Measurements from ENCODE around the gene RSAD1.

RSAD1 gene

DNA sequence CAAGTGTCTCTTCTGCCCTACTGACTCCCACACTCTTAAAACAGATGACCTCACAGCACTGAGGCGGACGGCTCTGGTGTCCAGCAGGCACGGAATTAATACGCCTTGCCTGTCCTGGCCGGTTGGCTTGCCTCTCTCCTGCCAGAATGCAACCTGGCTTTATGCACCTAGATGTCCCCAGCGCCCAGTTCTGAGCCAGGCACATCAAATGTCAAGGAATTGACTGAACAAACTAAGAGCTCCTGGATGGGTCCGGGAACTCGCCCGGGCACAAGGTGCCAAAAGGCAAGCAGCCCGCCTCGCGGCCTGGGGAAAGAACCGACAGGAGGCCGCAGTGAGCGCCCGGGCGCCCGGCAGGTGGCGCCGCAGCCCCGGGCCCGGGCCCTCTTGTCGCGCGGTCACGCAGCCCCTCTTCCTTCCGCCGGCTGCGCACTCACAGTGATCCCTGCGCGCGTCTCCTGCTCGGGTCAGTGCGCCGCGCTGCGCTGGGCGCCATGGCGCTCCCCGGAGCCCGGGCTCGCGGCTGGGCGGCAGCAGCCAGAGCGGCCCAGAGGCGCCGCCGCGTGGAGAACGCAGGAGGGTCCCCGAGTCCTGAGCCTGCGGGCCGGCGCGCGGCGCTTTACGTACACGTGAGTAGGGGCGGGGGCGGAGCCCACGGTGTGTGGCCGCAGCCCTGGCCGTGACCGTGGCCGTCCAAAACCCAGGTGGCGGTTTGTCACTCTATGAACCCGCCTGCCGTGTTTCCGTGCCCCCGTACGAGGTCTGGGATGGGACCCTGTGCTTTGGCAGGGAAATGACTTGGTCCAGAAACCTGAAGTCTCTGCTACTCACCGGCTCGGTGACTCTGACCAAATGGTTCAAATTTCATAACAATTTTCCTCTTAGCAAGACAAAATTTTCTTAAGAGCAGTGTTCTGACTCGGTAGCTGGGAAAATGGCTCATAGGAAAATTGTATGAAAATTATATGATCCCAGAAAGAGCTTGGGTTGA is at the start of gene RSAD1:
RSAD1 (plus strand) TSS at position 470 of the 991 bp plus-strand sequence; CDS start at position 495, 25 bp downstream.
- TF ChIP-seq, protein P1, sequence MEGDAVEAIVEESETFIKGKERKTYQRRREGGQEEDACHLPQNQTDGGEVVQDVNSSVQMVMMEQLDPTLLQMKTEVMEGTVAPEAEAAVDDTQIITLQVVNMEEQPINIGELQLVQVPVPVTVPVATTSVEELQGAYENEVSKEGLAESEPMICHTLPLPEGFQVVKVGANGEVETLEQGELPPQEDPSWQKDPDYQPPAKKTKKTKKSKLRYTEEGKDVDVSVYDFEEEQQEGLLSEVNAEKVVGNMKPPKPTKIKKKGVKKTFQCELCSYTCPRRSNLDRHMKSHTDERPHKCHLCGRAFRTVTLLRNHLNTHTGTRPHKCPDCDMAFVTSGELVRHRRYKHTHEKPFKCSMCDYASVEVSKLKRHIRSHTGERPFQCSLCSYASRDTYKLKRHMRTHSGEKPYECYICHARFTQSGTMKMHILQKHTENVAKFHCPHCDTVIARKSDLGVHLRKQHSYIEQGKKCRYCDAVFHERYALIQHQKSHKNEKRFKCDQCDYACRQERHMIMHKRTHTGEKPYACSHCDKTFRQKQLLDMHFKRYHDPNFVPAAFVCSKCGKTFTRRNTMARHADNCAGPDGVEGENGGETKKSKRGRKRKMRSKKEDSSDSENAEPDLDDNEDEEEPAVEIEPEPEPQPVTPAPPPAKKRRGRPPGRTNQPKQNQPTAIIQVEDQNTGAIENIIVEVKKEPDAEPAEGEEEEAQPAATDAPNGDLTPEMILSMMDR (IDR thresholded peaks at IDR 0.05; ENCODE audit: insufficient read depth, low read depth, low read length, missing control alignments), result peak; percentile 82
- H3K4me3 ChIP-seq (ENCODE audit: low read depth, low read length), result peak within 1 kb of the TSS; percentile 99
- DNase-seq (ENCODE audit: low read depth), result peak; percentile 97

DNA sequence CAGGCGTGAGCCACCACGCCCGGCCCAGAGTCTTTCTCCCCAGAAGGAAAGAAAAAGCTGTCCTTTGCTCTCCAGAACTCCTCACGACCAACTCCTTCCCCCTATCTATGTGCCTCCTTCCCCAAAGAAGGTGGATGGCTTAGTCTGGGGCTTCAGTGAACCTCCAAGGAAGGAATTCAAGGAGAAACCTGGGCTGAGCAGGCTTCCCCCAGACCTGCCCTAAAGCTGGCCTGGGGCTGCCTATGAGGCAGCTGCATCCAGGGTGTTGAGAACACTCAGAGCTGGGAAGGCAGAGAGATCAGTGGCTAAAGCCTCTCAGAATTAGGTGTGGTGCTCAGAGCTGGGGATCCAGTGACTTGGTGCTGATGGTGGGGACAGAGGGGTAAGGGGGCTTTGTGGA is 48.9 kb upstream of the RSAD1 start:
- no peak for DNase-seq (ENCODE audit: low read depth)
- TF ChIP-seq, protein P1 (IDR thresholded peaks at IDR 0.05; ENCODE audit: insufficient read depth, low read depth, low read length, missing control alignments), result no peak
- H3K4me3 ChIP-seq (ENCODE audit: low read depth, low read length), result no peak overlapping the region

DNA sequence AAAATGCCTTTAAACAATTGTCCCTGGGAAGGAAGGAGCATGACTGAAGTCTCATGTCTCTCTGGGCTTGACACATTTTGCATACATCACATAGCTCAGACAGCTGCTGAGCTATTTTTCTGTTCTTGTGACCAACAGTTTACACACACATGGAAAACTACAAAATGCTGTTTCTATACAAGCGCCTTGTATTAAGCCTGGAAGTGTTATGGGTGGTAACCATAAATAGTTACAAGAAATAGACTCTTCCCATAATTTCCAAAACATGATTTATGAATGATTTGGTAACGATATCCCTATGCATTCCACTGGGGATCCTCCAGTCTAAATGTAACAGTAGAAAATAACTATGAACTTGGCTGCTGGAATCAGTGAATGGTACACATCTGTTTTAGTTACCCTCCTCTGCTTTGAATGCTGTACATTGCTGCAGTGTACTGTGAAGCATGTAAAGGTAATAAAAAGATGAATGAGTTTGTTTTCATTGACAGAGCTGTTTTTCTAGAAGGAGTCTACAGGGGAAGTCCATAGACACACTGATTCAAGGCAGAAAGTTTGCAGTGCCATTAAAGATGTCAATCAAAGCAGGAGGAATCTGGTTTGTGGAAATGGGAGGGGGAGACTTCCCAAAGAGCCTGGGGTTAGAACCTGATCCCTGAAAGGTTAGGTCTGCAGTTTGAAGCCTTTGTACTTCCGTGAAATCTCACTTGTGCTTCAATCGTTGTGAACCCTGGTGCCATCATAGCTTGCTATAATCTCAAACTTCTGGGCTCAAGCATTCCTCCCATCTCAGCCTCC is 47.6 kb upstream of the RSAD1 start:
- H3K4me3 ChIP-seq (ENCODE audit: low read depth, low read length), result no peak overlapping the region
- DNase-seq (ENCODE audit: low read depth), result no peak
- TF ChIP-seq, protein P1 (IDR thresholded peaks at IDR 0.05; ENCODE audit: insufficient read depth, low read depth, low read length, missing control alignments), result no peak

DNA sequence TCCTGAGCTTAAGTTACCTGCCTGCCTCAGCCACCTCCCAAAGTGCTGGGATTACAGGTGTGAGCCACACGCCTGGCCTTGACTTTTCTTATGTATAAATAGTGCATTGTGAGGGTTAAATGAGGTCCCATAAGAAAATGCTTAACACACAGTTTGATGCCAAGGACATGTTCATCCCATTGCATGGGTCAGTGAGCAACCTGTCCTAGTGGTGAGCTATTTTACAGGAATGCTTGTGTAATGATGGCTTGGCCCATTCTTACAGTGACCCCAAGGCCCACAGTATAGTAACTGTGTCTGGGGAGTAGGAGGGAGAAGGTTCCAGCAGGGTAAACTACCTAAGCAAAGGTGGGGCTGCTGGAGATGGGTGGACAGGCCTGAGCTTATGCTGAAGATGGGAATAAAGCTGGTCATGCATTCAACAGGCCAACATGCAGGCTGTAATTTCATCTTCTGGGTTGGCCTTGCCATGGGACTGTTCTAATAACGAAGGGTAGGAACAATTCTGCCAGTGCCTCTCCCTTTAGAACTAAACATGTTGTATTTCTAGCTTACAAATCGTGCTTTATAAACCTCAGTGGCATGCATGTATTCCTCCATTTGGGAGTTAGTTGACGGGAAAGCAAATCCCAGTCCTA is 46.4 kb upstream of the RSAD1 start:
- no peak overlapping the region for H3K4me3 ChIP-seq (ENCODE audit: low read depth, low read length)
- TF ChIP-seq, protein P1 (IDR thresholded peaks at IDR 0.05; ENCODE audit: insufficient read depth, low read depth, low read length, missing control alignments), result no peak
- no peak for DNase-seq (ENCODE audit: low read depth)

DNA sequence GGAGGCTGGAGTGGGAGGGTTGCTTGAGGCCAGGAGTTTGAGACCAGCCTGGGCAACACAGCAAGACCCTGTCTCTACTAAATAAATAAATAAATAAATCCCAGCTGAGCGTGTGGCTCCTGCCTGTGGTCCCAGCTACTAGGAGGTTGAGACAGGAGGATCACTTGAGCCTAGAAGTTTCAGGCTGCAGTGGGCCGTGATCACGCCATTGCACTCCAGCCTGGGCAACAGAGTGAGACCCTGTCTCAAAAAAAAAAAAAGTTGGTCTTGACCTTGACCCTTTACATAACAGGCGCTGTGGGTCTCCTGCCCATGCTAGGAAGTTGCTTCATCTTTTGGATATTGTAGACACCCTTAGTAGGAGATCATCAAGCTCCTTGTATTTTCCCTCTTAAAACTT is 41.3 kb upstream of the RSAD1 start:
- TF ChIP-seq, protein P1 (IDR thresholded peaks at IDR 0.05; ENCODE audit: insufficient read depth, low read depth, low read length, missing control alignments), result no peak
- no peak overlapping the region for H3K4me3 ChIP-seq (ENCODE audit: low read depth, low read length)
- DNase-seq (ENCODE audit: low read depth), result no peak

DNA sequence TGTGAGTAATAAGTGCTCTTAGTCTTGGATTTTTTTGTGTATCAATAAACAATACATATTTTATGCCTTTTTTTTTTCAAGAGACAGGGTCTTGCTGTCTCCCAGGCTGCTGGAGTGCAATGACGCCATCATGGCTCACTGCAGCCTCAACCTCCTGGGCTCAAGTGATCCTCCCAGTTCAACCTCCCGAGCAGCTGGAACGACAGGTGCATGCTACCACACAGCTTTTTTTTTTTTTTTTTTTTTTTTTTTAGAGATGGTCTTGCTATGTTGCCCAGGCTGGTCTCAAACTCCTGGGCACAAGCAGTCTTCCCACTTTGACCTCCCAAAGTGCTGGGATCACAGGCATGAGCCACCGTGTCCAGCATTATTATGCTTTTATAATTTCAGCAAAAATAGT is 39.7 kb upstream of the RSAD1 start:
- TF ChIP-seq, protein P1 (IDR thresholded peaks at IDR 0.05; ENCODE audit: insufficient read depth, low read depth, low read length, missing control alignments), result no peak
- no peak overlapping the region for H3K4me3 ChIP-seq (ENCODE audit: low read depth, low read length)

More for the DNA sequence above, 39.7 kb upstream of the RSAD1 start:
- no peak for DNase-seq (ENCODE audit: low read depth)

Data from GM12865 (cell line).